RWPE1 (cell line): ENCODE data around the gene GATA5.

ENCODE experiments used
- CTCF ChIA-PET: fragments of 350-600 bp; sonication (Branson Sonifier 250); formaldehyde crosslinking; extraction: SDS; loops from one replicate; lab custom pipeline; 2021; lab: Yijun Ruan, JAX
- POLR2A ChIA-PET: fragments of 400-600 bp; formaldehyde crosslinking; extraction: SDS; loops from one replicate; lab custom pipeline; 2020; ENCODE audit warnings: antibody characterized with exemption; ENCODE audit not compliant: low non-redundant PET; lab: Yijun Ruan, JAX
- DNase-seq: peaks from one replicate; pipeline ENCODE4 v3.0.0; 2012; ENCODE audit warnings: low spot score
- H3K27ac ChIP-seq: fragments of 450-650 bp; 2 replicates; pipeline ENCODE4 v1.5.1; 2017
- TF ChIP-seq, protein P1 (sequence below): fragments of 450-650 bp; conservative IDR thresholded peaks from 2 replicates; pipeline ENCODE4 v1.5.1; 2017; ENCODE audit warnings: low read depth, mild to moderate bottlenecking

Gene GATA5

GRCh38 chr20:62463651-62464424 lies 12.0 kb downstream of the GATA5 start:
- TF ChIP-seq, protein P1, sequence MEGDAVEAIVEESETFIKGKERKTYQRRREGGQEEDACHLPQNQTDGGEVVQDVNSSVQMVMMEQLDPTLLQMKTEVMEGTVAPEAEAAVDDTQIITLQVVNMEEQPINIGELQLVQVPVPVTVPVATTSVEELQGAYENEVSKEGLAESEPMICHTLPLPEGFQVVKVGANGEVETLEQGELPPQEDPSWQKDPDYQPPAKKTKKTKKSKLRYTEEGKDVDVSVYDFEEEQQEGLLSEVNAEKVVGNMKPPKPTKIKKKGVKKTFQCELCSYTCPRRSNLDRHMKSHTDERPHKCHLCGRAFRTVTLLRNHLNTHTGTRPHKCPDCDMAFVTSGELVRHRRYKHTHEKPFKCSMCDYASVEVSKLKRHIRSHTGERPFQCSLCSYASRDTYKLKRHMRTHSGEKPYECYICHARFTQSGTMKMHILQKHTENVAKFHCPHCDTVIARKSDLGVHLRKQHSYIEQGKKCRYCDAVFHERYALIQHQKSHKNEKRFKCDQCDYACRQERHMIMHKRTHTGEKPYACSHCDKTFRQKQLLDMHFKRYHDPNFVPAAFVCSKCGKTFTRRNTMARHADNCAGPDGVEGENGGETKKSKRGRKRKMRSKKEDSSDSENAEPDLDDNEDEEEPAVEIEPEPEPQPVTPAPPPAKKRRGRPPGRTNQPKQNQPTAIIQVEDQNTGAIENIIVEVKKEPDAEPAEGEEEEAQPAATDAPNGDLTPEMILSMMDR, result no peak
- CTCF ChIA-PET, result interaction anchor here (0.6 to 1.1 kb wide), 3 partner anchors 15 to 54 kb away, joined by 3 read pairs; no protein-coding TSS in a partner anchor
- H3K27ac ChIP-seq, result no peak overlapping the region
- POLR2A ChIA-PET, result no interaction called here
- DNase-seq, result no peak

DNA sequence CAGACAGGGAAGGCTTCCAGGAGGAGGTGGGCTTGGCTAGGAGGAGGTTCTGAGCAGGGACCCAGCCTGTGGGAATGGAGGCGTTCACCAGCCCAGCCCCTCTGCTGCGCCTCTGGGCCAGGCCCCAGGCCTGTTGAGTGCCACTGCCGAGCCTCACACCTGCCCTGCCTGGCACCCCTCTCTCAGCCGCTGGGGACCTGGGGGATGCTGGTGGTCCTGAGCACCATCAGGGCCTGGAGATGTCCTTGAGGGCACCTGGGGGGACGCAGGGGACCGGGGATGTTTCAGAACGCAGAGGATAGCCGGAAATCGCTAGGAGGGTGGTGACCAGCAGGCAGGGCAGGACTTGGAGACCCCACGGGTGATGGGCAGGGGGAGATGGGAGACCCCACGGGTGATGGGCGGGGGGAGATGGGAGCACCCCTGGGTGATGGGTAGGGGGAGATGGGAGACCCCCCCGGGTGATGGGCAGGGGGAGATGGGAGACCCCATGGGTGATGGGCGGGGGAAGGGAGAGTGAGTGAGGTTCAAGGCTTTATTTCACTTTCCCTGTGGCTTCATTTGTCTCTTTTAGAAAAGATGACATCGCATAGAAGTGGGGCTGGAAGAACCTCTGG lies 12.7 kb downstream of the GATA5 start:
- no peak overlapping the region for H3K27ac ChIP-seq
- POLR2A ChIA-PET, result no interaction called here
- CTCF ChIA-PET, result interaction anchor here (0.8 kb wide), 1 partner anchor 54 kb away, joined by 3 read pairs; no protein-coding TSS in a partner anchor
- no peak for DNase-seq
- TF ChIP-seq, protein P1, result no peak

DNA sequence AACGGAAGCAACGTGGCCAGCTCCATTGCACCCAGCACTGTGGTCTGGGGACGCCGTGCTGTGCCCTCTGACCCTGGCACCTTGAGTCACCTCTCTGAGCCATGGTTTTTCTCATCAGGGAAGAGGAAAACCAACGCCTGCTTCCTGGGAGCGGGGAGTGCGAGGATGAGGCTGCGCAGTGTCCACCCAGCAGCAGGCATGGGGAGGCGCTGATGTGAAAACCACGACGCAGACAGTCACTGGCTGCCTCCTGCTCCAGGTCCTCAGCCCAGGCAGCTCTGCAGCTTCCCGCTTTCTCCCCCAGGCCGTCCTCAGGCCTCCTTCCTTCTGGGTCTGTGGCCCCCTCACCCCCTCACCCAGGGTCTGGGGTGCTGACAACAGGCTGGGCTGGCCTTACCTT lies 14.0 kb downstream of the GATA5 start:
- TF ChIP-seq, protein P1, result no peak
- DNase-seq, result no peak
- POLR2A ChIA-PET, result no interaction called here
- CTCF ChIA-PET, result interaction anchor here (0.6 kb wide), 1 partner anchor 34 kb away, joined by 5 read pairs; no protein-coding TSS in a partner anchor
- H3K27ac ChIP-seq, result no peak overlapping the region

GRCh38 chr20:62461157-62461556 lies 14.6 kb downstream of the GATA5 start:
- ChIA-PET CTCF (no interaction called here), POLR2A (no interaction called here)
- no peak for DNase-seq
- no peak overlapping the region for H3K27ac ChIP-seq
- TF ChIP-seq, protein P1, result no peak

- TF ChIP-seq, protein P1, result no peak
- DNase-seq, result no peak
- ChIA-PET POLR2A (no interaction called here), CTCF (no interaction called here)
- no peak overlapping the region for H3K27ac ChIP-seq
Observed at GRCh38 chr20:62460678-62461077, 15.1 kb downstream of the GATA5 start.

DNA sequence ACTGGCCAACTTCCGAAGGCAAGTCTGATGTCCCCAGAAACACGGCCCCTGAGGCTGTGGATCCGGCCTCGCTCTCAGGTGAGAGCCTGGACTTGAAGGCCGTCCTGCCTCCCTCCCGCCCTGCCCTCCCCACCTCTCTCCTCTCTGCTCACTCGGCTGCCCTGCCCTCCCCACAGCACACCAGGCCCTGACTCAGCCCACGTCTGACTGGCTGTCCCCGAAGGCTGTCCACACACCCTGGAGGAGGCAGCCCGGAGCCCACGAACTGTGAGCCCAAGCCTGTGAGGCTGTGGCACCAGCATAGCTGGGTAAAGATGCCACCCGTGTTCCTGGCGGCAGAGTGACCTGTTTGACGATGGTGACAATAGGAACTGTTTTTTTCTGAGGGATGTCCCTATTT lies 16.3 kb downstream of the GATA5 start:
- ChIA-PET POLR2A (no interaction called here), CTCF (interaction anchor here (1.1 kb wide), 1 partner anchor 332 kb away, joined by 6 read pairs; no protein-coding TSS in a partner anchor)
- TF ChIP-seq, protein P1, result no peak
- no peak for DNase-seq
- H3K27ac ChIP-seq, result no peak overlapping the region
